Measurements from ENCODE around the gene LYST.
"Not testable (repeated sequence)": the region's sequence is repeated elsewhere in the genome, so short reads cannot be mapped to it uniquely, and the experiment has no call there.

LYST gene

GRCh38 chr1:235818632-235819136, 48.0 kb downstream of the LYST start:
- no peaks in the 10 kb centered on the region for H3K36me3 ChIP-seq (ENCODE audit: control insufficient read depth, insufficient read depth, low read length)
- 0 out of 2 replicates have a peak, but pooled peaks cover 5% of the 10 kb centered on the region for H3K4me1 ChIP-seq (ENCODE audit: control insufficient read depth, insufficient read depth, low read length)
- H3K27ac ChIP-seq (ENCODE audit: low read depth, low read length) = no peak overlapping the region

GRCh38 chr1:235817101-235817728, 49.5 kb downstream of the LYST start:
- no peaks in the 10 kb centered on the region for H3K36me3 ChIP-seq (ENCODE audit: control insufficient read depth, insufficient read depth, low read length)
- no peaks in the 10 kb centered on the region for H3K9me3 ChIP-seq (ENCODE audit: control insufficient read depth, insufficient read depth, low read depth, low read length)
- no peak overlapping the region for H3K4me3 ChIP-seq (ENCODE audit: low read depth, low read length)
- H3K4me1 ChIP-seq (ENCODE audit: control insufficient read depth, insufficient read depth, low read length) = 0 out of 2 replicates have a peak, but pooled peaks cover 5% of the 10 kb centered on the region
- H3K9ac ChIP-seq (ENCODE audit: low read length) = no peak overlapping the region
- no peaks in the 10 kb centered on the region for H3K27me3 ChIP-seq (ENCODE audit: control insufficient read depth, insufficient read depth, low read length)
- no peak overlapping the region for H3K27ac ChIP-seq (ENCODE audit: low read depth, low read length)

More at GRCh38 chr1:235818632-235819136, 48.0 kb downstream of the LYST start:
- no peak overlapping the region for H3K4me3 ChIP-seq (ENCODE audit: low read depth, low read length)
- H3K9ac ChIP-seq (ENCODE audit: low read length) = no peak overlapping the region
- no peaks in the 10 kb centered on the region for H3K9me3 ChIP-seq (ENCODE audit: control insufficient read depth, insufficient read depth, low read depth, low read length)
- no peaks in the 10 kb centered on the region for H3K27me3 ChIP-seq (ENCODE audit: control insufficient read depth, insufficient read depth, low read length)

DNA sequence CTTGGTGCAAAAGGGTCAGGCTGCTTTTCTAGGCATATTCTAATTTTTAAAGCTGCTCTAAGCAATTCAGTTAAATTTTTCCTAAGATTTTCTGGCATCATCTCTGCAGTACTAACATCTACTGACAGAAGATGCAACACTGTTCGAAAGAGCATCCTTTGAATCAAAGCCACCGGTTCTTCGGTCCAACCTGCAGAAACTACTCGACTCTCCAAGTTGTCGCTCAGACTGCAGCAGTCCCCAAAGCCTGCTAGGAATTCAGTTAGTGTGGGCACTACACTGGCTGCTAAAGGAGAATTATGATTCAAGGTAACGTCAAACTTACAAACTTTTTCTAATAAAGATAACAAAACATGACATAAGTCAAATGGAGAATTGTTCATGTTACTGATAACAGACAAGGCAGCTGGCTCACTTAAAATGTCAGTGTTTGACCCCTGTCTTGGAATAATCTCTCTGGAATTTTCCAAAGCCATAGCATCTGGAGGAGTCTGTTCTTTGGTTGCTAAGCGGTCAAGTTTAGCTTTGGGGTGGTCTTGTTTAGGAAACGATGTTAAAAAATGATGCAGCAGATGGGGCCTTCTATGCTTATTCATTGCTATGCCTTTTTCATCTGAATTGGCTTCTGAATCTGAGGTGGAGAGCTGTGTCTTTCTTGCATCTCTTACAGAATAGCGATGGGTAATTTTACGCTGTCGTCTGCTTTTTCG, 56.9 kb downstream of the LYST start:
- H3K9me3 ChIP-seq (ENCODE audit: control insufficient read depth, insufficient read depth, low read depth, low read length) = no peaks in the 10 kb centered on the region
- H3K4me3 ChIP-seq (ENCODE audit: low read depth, low read length) = no peak overlapping the region
- H3K36me3 ChIP-seq (ENCODE audit: control insufficient read depth, insufficient read depth, low read length) = no peaks in the 10 kb centered on the region
- H3K9ac ChIP-seq (ENCODE audit: low read length) = no peak overlapping the region
- H3K27ac ChIP-seq (ENCODE audit: low read depth, low read length) = no peak overlapping the region
- H3K4me1 ChIP-seq (ENCODE audit: control insufficient read depth, insufficient read depth, low read length) = peaks cover 10% of the 10 kb centered on the region; the same call in 1 of the 2 replicates
- H3K27me3 ChIP-seq (ENCODE audit: control insufficient read depth, insufficient read depth, low read length) = no peaks in the 10 kb centered on the region

DNA sequence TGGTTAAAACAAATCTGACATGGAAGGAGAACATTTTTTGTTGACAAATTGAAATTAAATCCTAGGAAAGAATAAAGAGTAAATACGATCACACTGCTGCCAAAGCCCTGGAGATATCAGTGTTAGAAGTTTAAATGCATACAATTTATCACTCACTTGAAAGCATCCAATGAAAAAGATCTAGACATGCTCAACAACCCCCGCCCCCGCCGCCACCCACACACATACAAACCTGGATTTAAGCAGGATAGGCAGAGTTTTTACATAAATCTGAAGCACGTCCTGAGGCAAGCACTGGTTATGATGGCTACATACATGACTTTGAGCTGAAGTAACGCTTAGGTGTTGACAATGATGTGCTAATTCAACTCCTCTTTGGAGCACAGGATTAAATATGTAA, 58.5 kb downstream of the LYST start:
- H3K4me3 ChIP-seq (ENCODE audit: low read depth, low read length) = no peak overlapping the region
- H3K4me1 ChIP-seq (ENCODE audit: control insufficient read depth, insufficient read depth, low read length) = peaks cover 5% of the 10 kb centered on the region; the same call in 1 of the 2 replicates
- H3K9ac ChIP-seq (ENCODE audit: low read length) = no peak overlapping the region

DNA sequence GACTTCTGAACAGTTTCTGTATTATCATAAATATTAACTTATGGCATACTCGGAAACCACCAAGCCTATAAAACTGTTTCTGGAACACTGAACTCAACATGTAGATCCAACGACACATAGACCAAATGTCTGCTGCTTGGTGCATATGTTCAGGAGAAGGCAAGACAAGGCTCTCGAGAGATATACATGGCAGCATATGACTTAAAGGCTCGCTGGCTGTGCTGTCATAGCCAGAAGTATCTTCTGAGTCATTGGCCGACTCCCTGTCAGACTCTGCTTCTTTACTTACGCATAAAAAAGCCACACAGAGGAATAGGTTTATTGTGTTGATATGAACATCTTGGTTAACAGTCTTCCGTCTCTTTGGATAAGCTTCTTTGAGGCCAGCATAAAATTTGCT, 60.6 kb downstream of the LYST start:
- Histone ChIP-seq H3K9me3 (ENCODE audit: control insufficient read depth, insufficient read depth, low read depth, low read length) (no peaks in the 10 kb centered on the region), H3K27ac (ENCODE audit: low read depth, low read length) (no peak overlapping the region), H3K27me3 (ENCODE audit: control insufficient read depth, insufficient read depth, low read length) (no peaks in the 10 kb centered on the region), H3K4me1 (ENCODE audit: control insufficient read depth, insufficient read depth, low read length) (peaks cover 5% of the 10 kb centered on the region; the same call in 1 of the 2 replicates), H3K4me3 (ENCODE audit: low read depth, low read length) (no peak overlapping the region), H3K36me3 (ENCODE audit: control insufficient read depth, insufficient read depth, low read length) (no peaks in the 10 kb centered on the region), H3K9ac (ENCODE audit: low read length) (no peak overlapping the region)

More for the DNA sequence above, 58.5 kb downstream of the LYST start:
- no peaks in the 10 kb centered on the region for H3K9me3 ChIP-seq (ENCODE audit: control insufficient read depth, insufficient read depth, low read depth, low read length)
- H3K27me3 ChIP-seq (ENCODE audit: control insufficient read depth, insufficient read depth, low read length) = no peaks in the 10 kb centered on the region
- no peak overlapping the region for H3K27ac ChIP-seq (ENCODE audit: low read depth, low read length)
- H3K36me3 ChIP-seq (ENCODE audit: control insufficient read depth, insufficient read depth, low read length) = no peaks in the 10 kb centered on the region

GRCh38 chr1:235802573-235803346, 63.9 kb downstream of the LYST start:
- Histone ChIP-seq H3K27ac (ENCODE audit: low read depth, low read length) (no peak overlapping the region), H3K4me3 (ENCODE audit: low read depth, low read length) (no peak overlapping the region), H3K27me3 (ENCODE audit: control insufficient read depth, insufficient read depth, low read length) (no peaks in the 10 kb centered on the region), H3K9ac (ENCODE audit: low read length) (no peak overlapping the region), H3K4me1 (ENCODE audit: control insufficient read depth, insufficient read depth, low read length) (no peaks in the 10 kb centered on the region), H3K36me3 (ENCODE audit: control insufficient read depth, insufficient read depth, low read length) (no peaks in the 10 kb centered on the region), H3K9me3 (ENCODE audit: control insufficient read depth, insufficient read depth, low read depth, low read length) (no peaks in the 10 kb centered on the region)

DNA sequence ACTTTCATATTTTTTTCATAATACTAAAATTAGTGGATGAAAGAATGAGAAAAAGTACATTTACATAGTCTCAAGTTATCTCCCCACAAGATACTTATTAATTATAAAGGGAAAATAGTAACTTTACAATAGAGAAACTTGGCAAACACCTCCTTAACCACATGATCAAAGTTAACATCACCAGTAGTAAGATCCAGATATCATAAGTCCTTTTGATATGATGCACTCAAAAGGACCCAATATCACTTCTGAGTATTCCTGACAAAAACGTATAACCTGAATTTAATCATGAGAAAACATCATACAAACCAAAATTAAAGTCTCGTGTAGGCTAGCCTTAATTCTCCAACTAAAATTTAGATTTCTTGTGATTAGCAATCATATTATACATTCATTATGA, 67.4 kb downstream of the LYST start:
- Histone ChIP-seq H3K27ac (ENCODE audit: low read depth, low read length) (no peak overlapping the region), H3K4me1 (ENCODE audit: control insufficient read depth, insufficient read depth, low read length) (no peaks in the 10 kb centered on the region), H3K27me3 (ENCODE audit: control insufficient read depth, insufficient read depth, low read length) (no peaks in the 10 kb centered on the region), H3K36me3 (ENCODE audit: control insufficient read depth, insufficient read depth, low read length) (no peaks in the 10 kb centered on the region), H3K4me3 (ENCODE audit: low read depth, low read length) (no peak overlapping the region), H3K9ac (ENCODE audit: low read length) (no peak overlapping the region), H3K9me3 (ENCODE audit: control insufficient read depth, insufficient read depth, low read depth, low read length) (no peaks in the 10 kb centered on the region)

- no peak overlapping the region for H3K9ac ChIP-seq (ENCODE audit: low read length)
- H3K4me3 ChIP-seq (ENCODE audit: low read depth, low read length) = no peak overlapping the region
- H3K27me3 ChIP-seq (ENCODE audit: control insufficient read depth, insufficient read depth, low read length) = no peaks in the 10 kb centered on the region
- H3K9me3 ChIP-seq (ENCODE audit: control insufficient read depth, insufficient read depth, low read depth, low read length) = no peaks in the 10 kb centered on the region
- H3K4me1 ChIP-seq (ENCODE audit: control insufficient read depth, insufficient read depth, low read length) = no peaks in the 10 kb centered on the region
- no peak overlapping the region for H3K27ac ChIP-seq (ENCODE audit: low read depth, low read length)
- H3K36me3 ChIP-seq (ENCODE audit: control insufficient read depth, insufficient read depth, low read length) = no peaks in the 10 kb centered on the region
Measured at GRCh38 chr1:235791532-235792060, 75.1 kb downstream of the LYST start.

GRCh38 chr1:235790123-235790522, 76.6 kb downstream of the LYST start:
- Histone ChIP-seq H3K27me3 (ENCODE audit: control insufficient read depth, insufficient read depth, low read length) (no peaks in the 10 kb centered on the region), H3K9ac (ENCODE audit: low read length) (no peak overlapping the region), H3K36me3 (ENCODE audit: control insufficient read depth, insufficient read depth, low read length) (no peaks in the 10 kb centered on the region), H3K9me3 (ENCODE audit: control insufficient read depth, insufficient read depth, low read depth, low read length) (no peaks in the 10 kb centered on the region), H3K4me1 (ENCODE audit: control insufficient read depth, insufficient read depth, low read length) (no peaks in the 10 kb centered on the region), H3K4me3 (ENCODE audit: low read depth, low read length) (no peak overlapping the region), H3K27ac (ENCODE audit: low read depth, low read length) (no peak overlapping the region)

DNA sequence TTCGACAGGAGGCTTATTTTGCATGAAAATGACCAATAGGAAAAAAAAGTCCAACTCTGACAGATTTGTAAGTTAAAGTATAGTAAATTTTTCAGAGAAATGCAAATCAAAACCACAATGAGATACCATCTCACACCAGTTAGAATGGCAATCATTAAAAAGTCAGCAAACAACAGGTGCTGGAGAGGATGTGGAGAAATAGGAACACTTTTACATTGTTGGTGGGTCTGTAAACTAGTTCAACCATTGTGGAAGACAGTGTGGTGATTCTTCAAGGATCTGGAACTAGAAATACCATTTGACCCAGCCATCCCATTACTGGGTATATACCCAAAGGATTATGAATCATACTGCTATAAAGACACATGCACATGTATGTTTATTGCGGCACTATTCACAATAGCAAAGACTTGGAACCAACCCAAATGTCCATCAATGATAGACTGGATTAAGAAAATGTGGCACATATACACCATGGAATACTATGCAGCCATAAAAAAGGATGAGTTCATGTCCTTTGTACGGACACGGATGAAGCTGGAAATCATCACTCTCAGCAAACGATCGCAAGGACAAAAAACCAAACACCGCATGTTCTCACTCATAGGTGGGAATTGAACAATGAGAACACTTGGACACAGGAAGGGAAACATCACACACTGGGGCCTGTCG, 80.3 kb downstream of the LYST start:
- not testable (repeated sequence) for H3K27ac ChIP-seq (ENCODE audit: low read depth, low read length); H3K9me3 ChIP-seq (ENCODE audit: control insufficient read depth, insufficient read depth, low read depth, low read length); H3K4me1 ChIP-seq (ENCODE audit: control insufficient read depth, insufficient read depth, low read length); H3K36me3 ChIP-seq (ENCODE audit: control insufficient read depth, insufficient read depth, low read length); H3K27me3 ChIP-seq (ENCODE audit: control insufficient read depth, insufficient read depth, low read length); H3K9ac ChIP-seq (ENCODE audit: low read length); H3K4me3 ChIP-seq (ENCODE audit: low read depth, low read length)
